ENCODE measurements around the gene PARD6B. TPM values are rescaled to one million over a fixed set of nuclear protein-coding genes. Genes with fewer than 3 reads are reported as not detected.
"Not testable (repeated sequence)": the region's sequence is repeated elsewhere in the genome, so short reads cannot be mapped to it uniquely, and the experiment has no call there.

The PARD6B gene
- total and polyA plus RNA-seq, 2 experiments from 2014 or later, result 10.2 to 20.0 TPM

DNA sequence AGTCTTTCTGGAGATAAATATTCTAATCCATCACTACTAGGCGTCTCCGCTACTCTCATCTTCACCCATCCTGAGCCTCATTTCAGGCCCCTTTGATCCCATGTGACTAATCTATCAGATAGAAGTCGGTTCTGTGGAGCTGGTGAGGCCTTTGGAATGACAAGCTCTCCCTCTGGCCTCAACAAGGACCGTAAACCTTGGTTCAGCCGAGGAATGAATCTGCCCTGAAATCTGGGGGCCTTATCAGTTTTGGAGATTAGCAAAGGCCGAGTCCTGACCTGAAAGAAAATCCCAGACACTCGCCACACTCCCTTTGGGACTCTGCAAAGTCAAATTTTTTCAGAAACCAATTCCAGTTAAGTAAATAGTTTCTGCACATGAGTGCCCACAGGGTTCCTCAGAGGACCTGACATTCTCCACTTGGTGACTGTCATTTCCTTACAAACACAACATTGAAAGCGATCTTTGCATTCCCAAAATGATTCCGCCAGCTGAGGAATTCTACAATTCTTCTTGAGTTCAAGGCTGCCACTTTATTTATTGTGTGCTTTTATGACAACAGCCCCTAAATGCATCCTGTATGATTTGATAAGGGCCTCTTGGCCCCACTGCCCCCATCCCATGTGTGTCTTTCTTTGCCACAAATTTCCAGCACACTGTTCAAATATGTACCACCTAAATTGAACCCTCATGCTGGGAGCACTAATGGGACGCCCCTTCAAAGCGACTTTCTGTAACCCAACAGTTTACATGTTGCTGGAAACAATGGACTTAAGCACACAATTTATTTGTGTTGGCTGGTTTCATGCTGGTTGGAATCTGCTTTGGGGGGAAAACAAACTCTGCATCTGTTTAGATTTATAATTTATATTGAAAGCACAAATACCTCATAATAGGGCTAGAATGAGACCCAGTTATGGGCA lies 30.1 kb upstream of the PARD6B start:
- Histone ChIP-seq H3K4me3 (no peak overlapping the region), H3K36me3 (no peaks in the 10 kb centered on the region), H3K27ac (peak overlapping the region; percentile 31), H3K4me1 (ENCODE audit: low read depth) (peaks cover 5% of the 10 kb centered on the region), H3K27me3 (no peaks in the 10 kb centered on the region), H3K9me3 (ENCODE audit: low read depth) (no peaks in the 10 kb centered on the region)
- DNase-seq (ENCODE audit: low read depth in 1 of 2, low spot score in 1 of 2), result no peak
- TF ChIP-seq, protein P1, sequence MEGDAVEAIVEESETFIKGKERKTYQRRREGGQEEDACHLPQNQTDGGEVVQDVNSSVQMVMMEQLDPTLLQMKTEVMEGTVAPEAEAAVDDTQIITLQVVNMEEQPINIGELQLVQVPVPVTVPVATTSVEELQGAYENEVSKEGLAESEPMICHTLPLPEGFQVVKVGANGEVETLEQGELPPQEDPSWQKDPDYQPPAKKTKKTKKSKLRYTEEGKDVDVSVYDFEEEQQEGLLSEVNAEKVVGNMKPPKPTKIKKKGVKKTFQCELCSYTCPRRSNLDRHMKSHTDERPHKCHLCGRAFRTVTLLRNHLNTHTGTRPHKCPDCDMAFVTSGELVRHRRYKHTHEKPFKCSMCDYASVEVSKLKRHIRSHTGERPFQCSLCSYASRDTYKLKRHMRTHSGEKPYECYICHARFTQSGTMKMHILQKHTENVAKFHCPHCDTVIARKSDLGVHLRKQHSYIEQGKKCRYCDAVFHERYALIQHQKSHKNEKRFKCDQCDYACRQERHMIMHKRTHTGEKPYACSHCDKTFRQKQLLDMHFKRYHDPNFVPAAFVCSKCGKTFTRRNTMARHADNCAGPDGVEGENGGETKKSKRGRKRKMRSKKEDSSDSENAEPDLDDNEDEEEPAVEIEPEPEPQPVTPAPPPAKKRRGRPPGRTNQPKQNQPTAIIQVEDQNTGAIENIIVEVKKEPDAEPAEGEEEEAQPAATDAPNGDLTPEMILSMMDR (IDR thresholded peaks at IDR 0.05; ENCODE audit: low read depth, low read length), result no peak

DNA sequence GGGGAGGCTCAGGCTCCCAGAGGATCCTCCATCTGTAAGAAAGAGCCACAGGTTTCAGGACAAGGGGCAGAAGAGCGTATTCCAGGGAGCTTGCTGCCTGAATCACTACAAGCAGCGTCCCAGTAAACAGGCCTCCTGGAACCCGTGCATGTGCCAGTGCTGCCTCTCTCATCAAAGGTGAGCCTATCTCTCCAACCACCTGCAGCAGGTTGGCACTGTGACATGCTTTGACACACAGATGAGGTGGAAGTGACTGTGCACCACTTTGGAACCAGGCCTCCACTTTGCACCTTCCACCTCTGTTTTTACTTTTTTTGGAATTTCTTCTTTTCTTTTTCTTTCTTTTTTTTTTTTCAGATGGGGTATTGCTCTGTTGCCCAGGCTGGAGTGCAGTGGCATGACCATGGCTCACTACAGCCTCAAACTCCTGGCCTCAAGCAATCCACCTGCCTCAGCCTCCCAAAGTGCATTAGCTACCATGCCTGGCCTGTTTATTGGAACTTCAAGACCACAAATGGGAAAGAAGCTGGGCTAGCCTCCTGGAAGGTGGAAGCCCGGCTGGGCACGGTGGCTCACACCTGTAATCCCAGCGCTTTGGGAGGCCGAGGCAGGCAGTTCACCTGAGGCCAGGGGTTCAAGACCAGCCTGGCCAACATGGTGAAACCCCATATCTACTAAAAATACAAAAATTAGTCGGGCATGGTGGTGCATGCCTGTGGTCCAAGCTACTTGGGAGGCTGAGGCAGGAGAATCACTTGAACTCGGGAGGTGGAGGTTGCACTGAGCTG lies 27.5 kb upstream of the PARD6B start:
- H3K4me3 ChIP-seq; DNase-seq (ENCODE audit: low read depth in 1 of 2, low spot score in 1 of 2); H3K36me3 ChIP-seq; H3K4me1 ChIP-seq (ENCODE audit: low read depth); H3K27me3 ChIP-seq; H3K27ac ChIP-seq; H3K9me3 ChIP-seq (ENCODE audit: low read depth): not testable (repeated sequence)

DNA sequence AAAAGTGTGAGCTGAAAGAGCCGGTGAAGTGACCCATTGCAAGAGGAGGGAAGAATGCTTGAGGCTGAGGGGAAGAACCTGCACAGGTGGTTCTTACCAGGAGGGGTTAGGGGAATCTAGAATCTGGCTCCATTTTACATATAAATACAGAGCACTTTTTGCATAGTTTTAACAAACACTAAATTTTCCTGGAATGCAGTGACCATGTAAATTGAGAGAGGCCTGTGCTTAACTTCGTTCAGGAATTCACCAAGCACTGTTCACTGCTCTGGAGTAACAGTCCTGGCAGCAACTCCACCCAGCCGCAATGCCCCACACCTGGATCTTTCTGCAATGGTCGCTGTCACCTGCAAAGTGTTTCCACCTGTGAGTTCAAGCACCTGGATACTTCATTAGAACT lies 26.9 kb upstream of the PARD6B start:
- Histone ChIP-seq H3K27me3 (no peaks in the 10 kb centered on the region), H3K4me3 (no peak overlapping the region), H3K9me3 (ENCODE audit: low read depth) (no peaks in the 10 kb centered on the region), H3K4me1 (ENCODE audit: low read depth) (peaks cover 5% of the 10 kb centered on the region), H3K27ac (no peak overlapping the region), H3K36me3 (no peaks in the 10 kb centered on the region)
- TF ChIP-seq, protein P1 (IDR thresholded peaks at IDR 0.05; ENCODE audit: low read depth, low read length), result no peak
- no peak for DNase-seq (ENCODE audit: low read depth in 1 of 2, low spot score in 1 of 2)

DNA sequence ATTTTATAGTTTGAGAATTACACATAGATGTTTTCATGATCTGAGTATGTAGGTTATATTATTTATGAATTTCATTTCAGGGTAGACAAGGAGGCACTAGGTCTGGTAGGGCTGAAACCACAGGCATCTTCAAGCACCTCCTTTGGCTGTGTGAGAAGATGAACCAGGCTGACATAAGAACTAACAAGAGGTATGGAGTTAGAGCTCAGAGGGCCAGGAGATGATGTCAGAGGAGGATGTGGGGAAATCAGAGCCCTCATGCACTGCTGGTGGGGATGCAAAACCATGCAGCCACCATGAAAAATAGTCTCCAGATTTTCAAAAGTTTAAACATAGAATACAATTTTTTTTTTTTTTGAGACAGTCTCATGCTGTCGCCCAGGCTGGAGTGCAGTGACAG lies 26.4 kb upstream of the PARD6B start:
- TF ChIP-seq, protein P1 (IDR thresholded peaks at IDR 0.05; ENCODE audit: low read depth, low read length), result no peak
- Histone ChIP-seq H3K4me1 (ENCODE audit: low read depth) (peaks cover 5% of the 10 kb centered on the region), H3K4me3 (no peak overlapping the region), H3K9me3 (ENCODE audit: low read depth) (no peaks in the 10 kb centered on the region), H3K36me3 (no peaks in the 10 kb centered on the region), H3K27ac (no peak overlapping the region), H3K27me3 (no peaks in the 10 kb centered on the region)
- DNase-seq (ENCODE audit: low read depth in 1 of 2, low spot score in 1 of 2), result peak in 1 of 2 donors; percentile 46

DNA sequence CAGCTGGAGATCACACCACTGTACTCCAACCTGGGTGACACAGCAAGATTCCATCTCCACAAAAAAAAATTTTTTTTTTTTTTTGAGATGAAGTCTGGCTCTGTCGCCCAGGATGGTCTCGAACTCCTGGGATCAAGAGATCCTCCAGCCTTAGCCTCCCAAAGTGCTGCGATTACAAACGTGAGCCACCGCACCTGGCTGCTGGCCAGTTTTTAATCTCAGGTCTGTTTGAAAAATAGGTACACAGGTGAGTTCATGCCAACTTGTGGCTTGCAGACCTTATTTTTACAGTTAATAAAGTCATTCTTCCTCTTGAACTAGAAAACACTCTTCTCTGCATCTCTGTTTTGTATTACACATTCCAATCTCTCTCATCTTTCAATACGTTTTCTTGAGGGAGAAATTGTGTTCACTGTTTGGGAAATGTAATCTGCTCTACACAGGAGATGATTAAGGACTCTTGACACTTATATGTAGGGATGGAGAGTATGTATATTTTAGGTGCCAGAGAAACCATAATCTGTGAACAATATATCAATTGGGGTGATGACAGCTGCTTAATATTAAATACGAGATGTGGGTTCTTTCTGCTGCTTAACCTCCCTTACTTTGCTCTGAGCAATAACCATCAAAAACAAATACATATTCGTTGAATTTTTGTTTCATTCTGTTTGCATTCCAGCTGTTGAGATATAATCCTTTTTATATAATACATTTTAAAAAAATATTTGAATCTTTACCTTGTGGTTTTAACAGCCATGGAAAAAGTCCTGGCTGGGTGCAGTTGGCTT lies 22.3 kb upstream of the PARD6B start:
- Histone ChIP-seq H3K27me3 (no peaks in the 10 kb centered on the region), H3K9me3 (ENCODE audit: low read depth) (no peaks in the 10 kb centered on the region), H3K4me1 (ENCODE audit: low read depth) (peaks cover 6% of the 10 kb centered on the region), H3K36me3 (no peaks in the 10 kb centered on the region), H3K4me3 (no peak overlapping the region), H3K27ac (no peak overlapping the region)
- TF ChIP-seq, protein P1 (IDR thresholded peaks at IDR 0.05; ENCODE audit: low read depth, low read length), result no peak
- peak in 1 of 2 donors; percentile 22 for DNase-seq (ENCODE audit: low read depth in 1 of 2, low spot score in 1 of 2)
